CD14-positive monocyte (primary cell): ENCODE results near the gene KIFC3. TPM values are rescaled to one million over a fixed set of nuclear protein-coding genes. Genes with fewer than 3 reads are reported as not detected.

Source experiments
- DNase-seq, 3 donors: peaks; one replicate each; pipeline ENCODE4 v3.0.0-alpha.2; 2011 to 2022
- H2AFZ ChIP-seq: 2 replicates; pipeline ENCODE4 v1.6.0; 2012; ENCODE audit warnings: mild to moderate bottlenecking, low read depth, low read length, inconsistent platforms; ENCODE audit not compliant: insufficient read depth, poor library complexity, severe bottlenecking
- H3K27ac ChIP-seq, 2 donors: 1 replicate in 1 of 2; 2 replicates in 1 of 2; pipeline ENCODE4 v1.5.1; 2012 to 2013; ENCODE audit warnings: low read length in 2 of 2, control low read depth in 1 of 2, inconsistent platforms in 1 of 2, low read depth in 1 of 2, mild to moderate bottlenecking in 1 of 2
- H3K27me3 ChIP-seq, 2 donors: one replicate each; pipeline versions ENCODE4 v1.6.0 to v1.6.1; 2011 to 2013; ENCODE audit warnings: low read length in 2 of 2; ENCODE audit not compliant: control insufficient read depth in 2 of 2, insufficient read depth in 2 of 2
- H3K36me3 ChIP-seq, 2 donors: replicated peaks in 1 of 2; 1 replicate in 1 of 2; 2 replicates in 1 of 2; pipeline versions ENCODE4 v1.5.1 to v1.6.1; 2012 to 2013; ENCODE audit warnings: low read length in 2 of 2, control low read depth in 1 of 2, inconsistent platforms in 1 of 2, mild to moderate bottlenecking in 1 of 2; ENCODE audit not compliant: insufficient read depth in 2 of 2, control insufficient read depth in 1 of 2
- H3K4me1 ChIP-seq, 2 donors: 1 replicate in 1 of 2; 2 replicates in 1 of 2; pipeline versions ENCODE4 v1.5.1 to v1.6.1; 2012 to 2013; ENCODE audit warnings: low read length in 2 of 2, control low read depth in 1 of 2, inconsistent platforms in 1 of 2, mild to moderate bottlenecking in 1 of 2, moderate library complexity in 1 of 2; ENCODE audit not compliant: insufficient read depth in 2 of 2, control insufficient read depth in 1 of 2
- H3K4me2 ChIP-seq: replicated peaks from 2 replicates; pipeline ENCODE3; 2012; ENCODE audit warnings: low read length, moderate library complexity, mild to moderate bottlenecking; ENCODE audit not compliant: poor library complexity, severe bottlenecking; ENCODE audit errors: extremely low read depth
- H3K4me3 ChIP-seq, 3 experiments: fragments of 200-600 bp in 1 of 3; sonication (generic) in 1 of 3; replicated peaks in 1 of 3; 1 replicate in 2 of 3; 2 replicates in 1 of 3; pipeline ENCODE4 v1.5.1; 2011 to 2013; ENCODE audit warnings: low read length in 3 of 3, mild to moderate bottlenecking in 3 of 3, control low read depth in 2 of 3, low read depth in 2 of 3, inconsistent platforms in 1 of 3, moderate library complexity in 1 of 3
- H3K79me2 ChIP-seq: 2 replicates; pipeline ENCODE4 v1.6.0; 2012; ENCODE audit warnings: mild to moderate bottlenecking, control low read depth, inconsistent platforms, low read length, moderate library complexity; ENCODE audit not compliant: insufficient read depth
- H3K9ac ChIP-seq: 2 replicates; pipeline ENCODE4 v1.6.0; 2017; ENCODE audit warnings: low read length, mild to moderate bottlenecking; ENCODE audit not compliant: insufficient read depth, poor library complexity, severe bottlenecking
- H3K9me3 ChIP-seq, 2 donors: replicated peaks in 1 of 2; 1 replicate in 1 of 2; 2 replicates in 1 of 2; pipeline versions ENCODE4 v1.5.1 to v1.6.1; 2012 to 2013; ENCODE audit warnings: low read length in 2 of 2, control low read depth in 1 of 2; ENCODE audit not compliant: control insufficient read depth in 1 of 2, insufficient read depth in 1 of 2
- H4K20me1 ChIP-seq: 2 replicates; pipeline ENCODE4 v1.6.0; 2012; ENCODE audit warnings: mild to moderate bottlenecking, low read length, control low read depth, moderate library complexity; ENCODE audit not compliant: insufficient read depth
- H3K27ac Mint-ChIP-seq, 7 donors: one replicate each; pipeline ENCODE4 v1.8.0; 2020; ENCODE audit warnings: mild to moderate bottlenecking in 7 of 7, mixed read lengths in 7 of 7, moderate library complexity in 6 of 7, inconsistent platforms in 2 of 7
- H3K27me3 Mint-ChIP-seq, 3 donors: one replicate each; pipeline ENCODE4 v1.8.0; 2021 to 2022; ENCODE audit warnings: low read depth in 3 of 3, mild to moderate bottlenecking in 3 of 3, mixed read lengths in 3 of 3, moderate library complexity in 3 of 3, inconsistent platforms in 1 of 3
- H3K36me3 Mint-ChIP-seq, 2 donors: one replicate each; pipeline ENCODE4 v1.8.0; 2020; ENCODE audit warnings: mixed read lengths in 2 of 2, inconsistent platforms in 1 of 2, mild to moderate bottlenecking in 1 of 2
- H3K4me1 Mint-ChIP-seq: one replicate; pipeline ENCODE4 v1.8.0; 2020; ENCODE audit warnings: mild to moderate bottlenecking, mixed read lengths
- H3K4me3 Mint-ChIP-seq, 2 donors: one replicate each; pipeline ENCODE4 v1.8.0; 2020; ENCODE audit warnings: mild to moderate bottlenecking in 2 of 2, mixed read lengths in 2 of 2, moderate library complexity in 1 of 2
- H3K9me3 Mint-ChIP-seq, 7 donors: one replicate each; pipeline ENCODE4 v1.8.0; 2020 to 2022; ENCODE audit warnings: mixed read lengths in 7 of 7, mild to moderate bottlenecking in 6 of 7, moderate library complexity in 6 of 7, inconsistent platforms in 2 of 7
- WGBS: methylation state at CpG from one replicate; pipeline ENCODE4 v1.1.5; 2013; ENCODE audit warnings: missing lambda C conversion rate; ENCODE audit not compliant: insufficient coverage; 5-methylcytosine and 5-hydroxymethylcytosine counted together
- intact Hi-C, 2 donors: fragments of 100-400 bp; cut with micrococcal nuclease; formaldehyde crosslinking; loops; one replicate each; pipeline versions ENCODE4 v1.15.0 to v1.15.1; 2023
- polyA plus RNA-seq, 3 donors: library from polyadenylated mRNA; depleted of rRNA in 1 of 3; unstranded in 2 of 3; stranded (reverse) in 1 of 3; fragments of 300-500 nt in 2 of 3; fragments of >200 nt in 1 of 3; fragmentation: Illumina TruSeq in 2 of 3; gene quantifications; 1 replicate in 2 of 3; 2 replicates in 1 of 3; pipeline ENCODE4 v1.2.3, GENCODE V29; 2012 to 2021
- TF ChIP-seq, protein P1 (sequence below): fragments of 200-600 bp; IDR thresholded peaks from one replicate; pipeline ENCODE4 v1.8.0; 2022; ENCODE audit warnings: antibody characterized with exemption, mild to moderate bottlenecking

The KIFC3 gene
- polyA plus RNA-seq, 3 donors, result 0.24 to 1.7 TPM; not detected in 1

DNA sequence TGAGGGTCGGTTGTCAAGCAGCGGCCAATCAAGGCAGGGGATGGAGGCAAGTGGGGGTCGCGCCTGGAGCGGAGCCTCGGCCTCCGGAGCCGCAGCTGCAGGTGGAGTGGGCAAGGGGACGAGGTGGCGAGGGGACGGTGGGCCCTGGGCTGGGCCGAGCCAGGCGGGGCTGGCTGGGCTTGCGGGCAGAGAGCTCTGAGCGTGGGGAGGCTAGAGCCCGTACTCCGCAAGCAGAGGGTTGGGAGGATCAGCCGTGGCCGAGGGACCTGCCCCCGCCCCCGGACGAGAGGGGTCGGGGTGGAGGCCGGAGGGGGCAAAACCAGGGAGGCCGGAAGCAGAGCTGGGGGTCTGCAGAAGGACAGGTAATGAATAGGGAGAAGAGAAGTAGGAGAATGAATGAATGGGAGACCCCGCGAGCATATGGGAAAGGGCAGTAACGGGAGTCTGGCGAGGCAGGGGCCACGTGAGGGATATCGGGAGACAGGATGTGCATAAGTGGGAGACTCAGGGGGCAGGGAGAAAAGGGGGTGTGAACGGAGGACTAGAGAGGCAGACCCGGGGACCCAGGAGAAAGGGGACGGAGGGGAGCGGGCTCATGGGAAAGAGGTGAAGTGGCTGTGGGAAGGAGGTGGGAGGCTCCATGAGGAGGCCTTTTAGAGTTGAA lies 66.4 kb downstream of the KIFC3 start, which contains the start of gene KATNB1:
TSS of gene KATNB1 (plus strand) at position 16 of the 664 bp plus-strand sequence. CDS start 1,474 bp downstream, outside the sequence.
- DNase-seq, result no peak
- peaks cover 22 to 26% of the 10 kb centered on the region in 2 donors for H3K4me1 ChIP-seq
- H3K4me3 ChIP-seq, result peak within 1 kb of the TSS; percentile 84 to 93 (median 91)
- Mint-ChIP-seq H3K9me3 (peaks cover 0 to 8% (median 0%) of the 10 kb centered on the region in 7 donors), H3K4me3 (peak within 1 kb of the TSS; percentile 96 to 99), H3K36me3 (peaks cover 10 to 14% of the 10 kb centered on the region in 2 donors), H3K27me3 (peaks cover 0 to 3% (median 2%) of the 10 kb centered on the region in 3 donors), H3K4me1 (peaks cover 21% of the 10 kb centered on the region), H3K27ac (peak within 1 kb of the TSS; percentile 87 to 98 (median 95))
- no peaks in the 10 kb centered on the region for H3K79me2 ChIP-seq
- intact Hi-C loops, result loop anchor here (1.0 to 10.0 kb wide), 6 partner anchors 89 to 431 kb away; partner anchors contain the start of genes CFAP20 (in 1 of the 2), POLR2C (in 1 of the 2), USB1 (in 1 of the 2) and ZNF319 (in 1 of the 2)
- WGBS, result under 1% methylated on average over 35 of the region's 35 CpGs
- H3K27me3 ChIP-seq, result no peaks in the 10 kb centered on the region
- peak within 1 kb of the TSS; percentile 41 to 88 for H3K27ac ChIP-seq
- TF ChIP-seq, protein P1, sequence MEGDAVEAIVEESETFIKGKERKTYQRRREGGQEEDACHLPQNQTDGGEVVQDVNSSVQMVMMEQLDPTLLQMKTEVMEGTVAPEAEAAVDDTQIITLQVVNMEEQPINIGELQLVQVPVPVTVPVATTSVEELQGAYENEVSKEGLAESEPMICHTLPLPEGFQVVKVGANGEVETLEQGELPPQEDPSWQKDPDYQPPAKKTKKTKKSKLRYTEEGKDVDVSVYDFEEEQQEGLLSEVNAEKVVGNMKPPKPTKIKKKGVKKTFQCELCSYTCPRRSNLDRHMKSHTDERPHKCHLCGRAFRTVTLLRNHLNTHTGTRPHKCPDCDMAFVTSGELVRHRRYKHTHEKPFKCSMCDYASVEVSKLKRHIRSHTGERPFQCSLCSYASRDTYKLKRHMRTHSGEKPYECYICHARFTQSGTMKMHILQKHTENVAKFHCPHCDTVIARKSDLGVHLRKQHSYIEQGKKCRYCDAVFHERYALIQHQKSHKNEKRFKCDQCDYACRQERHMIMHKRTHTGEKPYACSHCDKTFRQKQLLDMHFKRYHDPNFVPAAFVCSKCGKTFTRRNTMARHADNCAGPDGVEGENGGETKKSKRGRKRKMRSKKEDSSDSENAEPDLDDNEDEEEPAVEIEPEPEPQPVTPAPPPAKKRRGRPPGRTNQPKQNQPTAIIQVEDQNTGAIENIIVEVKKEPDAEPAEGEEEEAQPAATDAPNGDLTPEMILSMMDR, result no peak
- H3K4me2 ChIP-seq, result peak within 1 kb of the TSS; percentile 99
- no peaks in the 10 kb centered on the region for H4K20me1 ChIP-seq
- H3K36me3 ChIP-seq, result no peaks in the 10 kb centered on the region
- peak within 1 kb of the TSS; percentile 98 for H2AFZ ChIP-seq
- no peaks in the 10 kb centered on the region for H3K9me3 ChIP-seq
- peak within 1 kb of the TSS; percentile 80 for H3K9ac ChIP-seq

DNA sequence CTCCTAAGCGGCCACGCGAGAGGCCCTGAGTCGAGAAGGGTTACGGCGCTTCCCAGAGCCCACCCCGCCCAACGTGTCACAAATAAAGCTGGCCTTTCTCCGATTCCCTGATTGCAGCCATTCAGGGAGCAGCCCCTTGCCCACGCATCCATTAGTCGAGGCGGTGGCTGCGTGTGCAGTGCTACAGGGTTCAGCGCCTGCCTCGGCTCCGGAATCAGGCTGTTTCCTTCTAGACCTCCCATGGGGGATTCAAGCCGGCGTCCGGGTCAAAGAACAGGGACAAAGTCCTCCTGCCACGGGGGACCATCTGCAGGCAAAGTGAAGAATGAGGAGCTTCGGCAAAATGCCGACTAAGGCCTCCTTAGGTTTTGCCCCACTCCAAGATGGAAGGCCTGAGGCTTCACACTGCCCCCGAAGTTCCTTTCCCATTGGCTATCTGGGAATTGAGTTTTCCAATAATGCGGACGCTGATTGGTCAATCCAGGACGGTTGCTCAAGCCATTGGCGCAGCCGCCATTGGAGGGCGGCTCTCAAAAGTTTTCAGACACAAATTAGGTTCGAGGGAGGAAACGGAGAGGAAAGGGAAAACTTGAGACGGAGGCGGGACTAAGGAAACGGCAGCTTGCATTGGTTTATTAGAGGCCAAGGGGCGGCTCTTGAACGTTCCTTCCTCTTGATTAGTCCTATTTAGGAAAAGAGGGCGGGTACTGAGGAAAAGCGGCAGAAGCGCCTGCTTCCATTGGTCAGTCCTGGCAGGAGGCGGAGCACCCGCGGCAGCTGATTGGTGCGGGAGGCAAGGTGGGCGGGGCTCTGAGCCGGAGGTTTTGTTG lies 67.2 kb downstream of the KIFC3 start:
- Mint-ChIP-seq H3K9me3 (peaks cover 0 to 8% (median 0%) of the 10 kb centered on the region in 7 donors), H3K4me1 (peaks cover 21% of the 10 kb centered on the region), H3K27me3 (peaks cover 0 to 3% (median 2%) of the 10 kb centered on the region in 3 donors), H3K36me3 (peaks cover 10 to 12% of the 10 kb centered on the region in 2 donors), H3K27ac (peak overlapping the region; percentile 87 to 98 (median 95)), H3K4me3 (peak overlapping the region; percentile 96 to 99)
- WGBS, result under 1% methylated on average over 39 of the region's 45 CpGs
- Histone ChIP-seq H4K20me1 (no peaks in the 10 kb centered on the region), H3K4me3 (peak overlapping the region; percentile 84 to 93 (median 91)), H3K79me2 (no peaks in the 10 kb centered on the region), H3K4me1 (peaks cover 22 to 26% of the 10 kb centered on the region in 2 donors), H3K27ac (peak overlapping the region; percentile 41 to 88), H3K9me3 (no peaks in the 10 kb centered on the region), H3K36me3 (no peaks in the 10 kb centered on the region), H3K27me3 (no peaks in the 10 kb centered on the region), H3K9ac (peak overlapping the region; percentile 80), H3K4me2 (peak overlapping the region; percentile 99), H2AFZ (peak overlapping the region; percentile 98)
- TF ChIP-seq, protein P1, result no peak
- intact Hi-C loops, result loop anchor here (1.0 to 10.0 kb wide), 8 partner anchors 38 to 430 kb away; partner anchors contain the start of genes CFAP20 (in 1 of the 2), DRC7 (in 1 of the 2), POLR2C (in 1 of the 2) and USB1 (in 1 of the 2)
- DNase-seq, result peak; percentile 99 to 100 (median 100)
